H1 (cell line): Measurements from ENCODE around the gene PTPN13. TPM values are rescaled to one million over a fixed set of nuclear protein-coding genes. Genes with fewer than 3 reads are reported as not detected.

Experiments
- BRCA1 ChIP-seq: IDR thresholded peaks from 2 replicates; pipeline ENCODE4 v1.6.1; 2012; ENCODE audit warnings: low read depth, low read length, improper control_type of control experiment
- RBBP5 ChIP-seq: IDR thresholded peaks from 2 replicates; pipeline ENCODE4 v1.7.1; 2012; ENCODE audit warnings: low read depth, mild to moderate bottlenecking, inconsistent platforms, low read length, moderate library complexity, borderline replicate concordance
- RFX5 ChIP-seq: IDR thresholded peaks from 2 replicates; pipeline ENCODE4 v1.6.1; 2011; ENCODE audit warnings: low read depth, low read length, improper control_type of control experiment, borderline replicate concordance
- polyA plus RNA-seq, 7 experiments: library from polyadenylated mRNA; depleted of rRNA in 3 of 7; stranded (reverse) in 5 of 7; unstranded in 2 of 7; fragments of >200 nt in 5 of 7; fragments of 200-250 nt in 2 of 7; gene quantifications; 1 replicate in 5 of 7; 2 replicates in 1 of 7; 4 replicates in 1 of 7; pipeline versions ENCODE4 v1.2.1 to v1.2.3, GENCODE V29; 2011 to 2013; ENCODE audit warnings: missing spikeins in 2 of 7, mixed read lengths in 2 of 7
- total RNA-seq: library from RNA; stranded (reverse); fragmentation: NEBNext Ultra II Directional; extraction: Animal tissue kit (Norgen Biotek cat#: 25700); gene quantifications from 2 replicates; pipeline ENCODE4 v1.2.1, GENCODE V29; 2021
- TF ChIP-seq, protein P1 (sequence below), 3 experiments: IDR thresholded peaks; 1 replicate in 2 of 3; 2 replicates in 1 of 3; pipeline versions ENCODE4 v1.5.1 to v1.6.1; 2011; ENCODE audit warnings: low read length in 3 of 3, mild to moderate bottlenecking in 3 of 3, inconsistent platforms in 2 of 3, low read depth in 1 of 3, moderate library complexity in 1 of 3; ENCODE audit not compliant: insufficient read depth in 1 of 3; ENCODE audit errors: control extremely low read depth in 1 of 3

The PTPN13 gene
- total and polyA plus RNA-seq, 2 of the 8 experiments (the other 6 are each of a cell fraction or from before 2014, with no cell fraction given): 12.7 to 57.9 TPM

DNA sequence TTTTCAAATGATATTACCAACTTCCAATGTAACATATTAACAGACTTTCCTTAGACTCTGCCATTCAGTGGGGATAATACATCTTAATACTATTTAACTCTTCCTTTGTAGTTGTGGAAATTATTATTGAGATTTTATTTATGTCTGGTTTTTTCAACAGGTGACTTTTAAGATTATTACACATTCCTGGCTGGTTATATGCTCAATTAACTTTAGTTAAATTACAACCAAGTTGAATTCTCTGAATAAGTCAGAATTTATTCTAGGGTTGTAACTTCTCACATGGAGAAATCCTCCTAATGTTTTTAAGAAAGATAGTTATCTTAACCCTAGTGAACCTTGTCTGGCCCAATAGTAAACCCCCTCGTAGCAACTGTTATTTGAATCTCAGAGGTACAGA lies 147.7 kb downstream of the PTPN13 start (continued):
- TF ChIP-seq, protein P1, sequence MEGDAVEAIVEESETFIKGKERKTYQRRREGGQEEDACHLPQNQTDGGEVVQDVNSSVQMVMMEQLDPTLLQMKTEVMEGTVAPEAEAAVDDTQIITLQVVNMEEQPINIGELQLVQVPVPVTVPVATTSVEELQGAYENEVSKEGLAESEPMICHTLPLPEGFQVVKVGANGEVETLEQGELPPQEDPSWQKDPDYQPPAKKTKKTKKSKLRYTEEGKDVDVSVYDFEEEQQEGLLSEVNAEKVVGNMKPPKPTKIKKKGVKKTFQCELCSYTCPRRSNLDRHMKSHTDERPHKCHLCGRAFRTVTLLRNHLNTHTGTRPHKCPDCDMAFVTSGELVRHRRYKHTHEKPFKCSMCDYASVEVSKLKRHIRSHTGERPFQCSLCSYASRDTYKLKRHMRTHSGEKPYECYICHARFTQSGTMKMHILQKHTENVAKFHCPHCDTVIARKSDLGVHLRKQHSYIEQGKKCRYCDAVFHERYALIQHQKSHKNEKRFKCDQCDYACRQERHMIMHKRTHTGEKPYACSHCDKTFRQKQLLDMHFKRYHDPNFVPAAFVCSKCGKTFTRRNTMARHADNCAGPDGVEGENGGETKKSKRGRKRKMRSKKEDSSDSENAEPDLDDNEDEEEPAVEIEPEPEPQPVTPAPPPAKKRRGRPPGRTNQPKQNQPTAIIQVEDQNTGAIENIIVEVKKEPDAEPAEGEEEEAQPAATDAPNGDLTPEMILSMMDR (IDR thresholded peaks at IDR 0.05; ENCODE audit: control extremely low read depth in 1 of 3, insufficient read depth in 1 of 3, low read depth in 1 of 3, low read length in 3 of 3): no peak
- TF ChIP-seq BRCA1 (no peak), RBBP5 (no peak), RFX5 (no peak)
- TF ChIP-seq, all 59 proteins: peak for 0
